HepG2 (cell line): ENCODE data around the gene SPATA7. TPM values are rescaled to one million over a fixed set of nuclear protein-coding genes. Genes with fewer than 3 reads are reported as not detected.

Experiments used
- AKAP8 ChIP-seq: sonication (generic); formaldehyde crosslinking; IDR thresholded peaks from 2 replicates; pipeline ENCODE4 v1.5.1; 2020; ENCODE audit warnings: mild to moderate bottlenecking, missing genetic modification reagents
- BHLHE40 ChIP-seq: IDR thresholded peaks from 2 replicates; pipeline ENCODE4 v1.6.1; 2011; ENCODE audit warnings: low read length, improper control_type of control experiment
- CEBPB ChIP-seq: IDR thresholded peaks from 2 replicates; pipeline ENCODE4 v1.6.1; 2011; ENCODE audit warnings: low read depth, low read length, improper control_type of control experiment, borderline replicate concordance
- CEBPG ChIP-seq: IDR thresholded peaks from 2 replicates; pipeline ENCODE4 v1.6.1; 2016
- DMAP1 ChIP-seq: IDR thresholded peaks from 2 replicates; pipeline ENCODE4 v1.6.1; 2016
- KDM6A ChIP-seq: IDR thresholded peaks from 2 replicates; pipeline ENCODE4 v1.6.1; 2016; ENCODE audit warnings: low read depth
- MZF1 ChIP-seq: sonication (generic); formaldehyde crosslinking; IDR thresholded peaks from 2 replicates; pipeline ENCODE4 v1.8.1; 2023; ENCODE audit warnings: mild to moderate bottlenecking, missing genetic modification reagents, borderline replicate concordance
- PLRG1 ChIP-seq: fragments of 450-650 bp; conservative IDR thresholded peaks from 2 replicates; pipeline ENCODE4 v1.6.1; 2016
- PTBP1 ChIP-seq: fragments of 200-400 bp; formaldehyde crosslinking; IDR thresholded peaks from 2 replicates; pipeline ENCODE4 v1.6.1; 2018; ENCODE audit warnings: low read length, low read depth; ENCODE audit not compliant: poor library complexity, severe bottlenecking
- SMAD1 ChIP-seq: sonication (generic); formaldehyde crosslinking; IDR thresholded peaks from 2 replicates; pipeline ENCODE4 v1.4.0; 2020; ENCODE audit warnings: missing genetic modification reagents, low read depth, mild to moderate bottlenecking, borderline replicate concordance
- SOX6 ChIP-seq, 2 experiments: fragments of 450-650 bp in 1 of 2; sonication (generic) in 1 of 2; formaldehyde crosslinking in 1 of 2; IDR thresholded peaks; 2 replicates each; pipeline versions ENCODE4 v1.4.0 to v1.6.1; 2017 to 2020; ENCODE audit warnings: antibody characterized with exemption in 1 of 2, mild to moderate bottlenecking in 1 of 2, missing genetic modification reagents in 1 of 2
- SRY ChIP-seq: sonication (generic); formaldehyde crosslinking; IDR thresholded peaks from 2 replicates; pipeline ENCODE4 v1.8.0; 2022; ENCODE audit warnings: mild to moderate bottlenecking, missing genetic modification reagents
- ZNF20 ChIP-seq: sonication (generic); formaldehyde crosslinking; IDR thresholded peaks from 2 replicates; pipeline ENCODE4 v1.4.0; 2020; ENCODE audit warnings: mild to moderate bottlenecking, moderate library complexity, missing genetic modification reagents
- ZNF556 ChIP-seq: sonication (generic); formaldehyde crosslinking; IDR thresholded peaks from 2 replicates; pipeline ENCODE4 v1.4.0; 2020; ENCODE audit warnings: mild to moderate bottlenecking, missing genetic modification reagents, borderline replicate concordance
- ZSCAN9 ChIP-seq: IDR thresholded peaks from 2 replicates; pipeline ENCODE4 v1.6.1; 2016; ENCODE audit warnings: borderline replicate concordance
- polyA plus RNA-seq, 8 experiments: library from polyadenylated mRNA; depleted of rRNA in 3 of 8; stranded (reverse) in 7 of 8; unstranded in 1 of 8; fragments of >200 nt; fragmentation: Illumina TruSeq in 4 of 8; extraction: Trizol in 4 of 8; gene quantifications; 2 replicates each; pipeline versions ENCODE4 v1.2.1 to v1.2.3, GENCODE V29; 2011 to 2016; ENCODE audit warnings: low read depth in 4 of 8, missing spikeins in 1 of 8, mixed read lengths in 1 of 8; ENCODE audit not compliant: insufficient read depth in 1 of 8
- total RNA-seq, 5 experiments: library from RNA; depleted of rRNA; stranded (reverse); fragments of >200 nt; fragmentation: Illumina TruSeq; extraction: Trizol; gene quantifications; 2 replicates each; pipeline ENCODE4 v1.2.3, GENCODE V29; 2016; ENCODE audit warnings: low read depth in 1 of 5
- TF ChIP-seq, protein P1 (sequence below): sonication (generic); formaldehyde crosslinking; IDR thresholded peaks from 2 replicates; pipeline ENCODE4 v1.5.1; 2020; ENCODE audit warnings: mild to moderate bottlenecking, missing genetic modification reagents, borderline replicate concordance
- TF ChIP-seq, protein P2 (sequence below): IDR thresholded peaks from 2 replicates; pipeline ENCODE4 v1.6.1; 2012; ENCODE audit warnings: low read length, improper control_type of control experiment
- TF ChIP-seq, protein P3 (sequence below): sonication (generic); formaldehyde crosslinking; IDR thresholded peaks from 2 replicates; pipeline ENCODE4 v1.4.0; 2020; ENCODE audit warnings: missing genetic modification reagents

Gene SPATA7
- total and polyA plus RNA-seq, 2 of the 13 experiments (the other 11 are each of a cell fraction or from before 2014, with no cell fraction given) = 3.6 to 5.5 TPM

DNA sequence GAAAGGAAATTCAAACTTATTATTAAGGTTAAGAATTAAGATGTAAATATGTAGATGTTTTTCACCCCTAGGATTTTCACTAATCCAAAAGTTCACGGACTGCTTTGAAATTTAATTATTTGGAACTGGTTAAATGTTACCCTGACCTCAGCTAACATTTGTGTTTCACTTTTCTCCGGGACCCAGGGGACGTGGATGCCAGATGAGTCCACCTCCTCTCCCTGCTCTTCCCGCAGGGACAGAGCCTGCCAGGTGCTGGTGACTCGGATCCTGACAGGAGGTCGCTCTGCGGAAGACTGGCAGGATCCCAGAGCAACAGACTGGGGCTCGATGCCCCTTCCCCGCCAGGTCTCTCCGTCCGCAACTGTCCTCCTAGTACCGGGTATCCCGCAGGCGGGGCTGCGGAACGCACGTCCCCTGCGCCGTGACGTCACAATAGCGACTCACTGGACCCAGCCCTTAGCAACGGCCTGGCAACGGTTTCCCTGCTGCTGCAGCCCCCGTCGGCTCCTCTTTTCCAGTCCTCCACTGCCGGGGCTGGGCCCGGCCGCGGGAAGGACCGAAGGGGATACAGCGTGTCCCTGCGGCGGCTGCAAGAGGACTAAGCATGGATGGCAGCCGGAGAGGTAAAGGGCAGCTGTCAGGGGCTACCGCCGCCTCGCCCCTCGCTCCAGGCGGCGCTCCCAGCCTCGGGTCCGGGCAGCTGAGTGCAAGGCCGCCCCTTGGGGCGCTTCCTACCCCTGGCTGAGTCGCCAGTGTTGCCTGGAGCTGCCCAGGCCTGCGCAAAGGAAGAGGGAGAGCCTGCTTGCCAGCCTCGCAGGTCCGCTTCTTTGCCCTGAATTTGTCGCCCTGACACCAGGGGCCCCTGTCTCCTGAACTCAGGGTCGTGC lies at the start of gene SPATA7 (continued):
- TF ChIP-seq, protein P1, sequence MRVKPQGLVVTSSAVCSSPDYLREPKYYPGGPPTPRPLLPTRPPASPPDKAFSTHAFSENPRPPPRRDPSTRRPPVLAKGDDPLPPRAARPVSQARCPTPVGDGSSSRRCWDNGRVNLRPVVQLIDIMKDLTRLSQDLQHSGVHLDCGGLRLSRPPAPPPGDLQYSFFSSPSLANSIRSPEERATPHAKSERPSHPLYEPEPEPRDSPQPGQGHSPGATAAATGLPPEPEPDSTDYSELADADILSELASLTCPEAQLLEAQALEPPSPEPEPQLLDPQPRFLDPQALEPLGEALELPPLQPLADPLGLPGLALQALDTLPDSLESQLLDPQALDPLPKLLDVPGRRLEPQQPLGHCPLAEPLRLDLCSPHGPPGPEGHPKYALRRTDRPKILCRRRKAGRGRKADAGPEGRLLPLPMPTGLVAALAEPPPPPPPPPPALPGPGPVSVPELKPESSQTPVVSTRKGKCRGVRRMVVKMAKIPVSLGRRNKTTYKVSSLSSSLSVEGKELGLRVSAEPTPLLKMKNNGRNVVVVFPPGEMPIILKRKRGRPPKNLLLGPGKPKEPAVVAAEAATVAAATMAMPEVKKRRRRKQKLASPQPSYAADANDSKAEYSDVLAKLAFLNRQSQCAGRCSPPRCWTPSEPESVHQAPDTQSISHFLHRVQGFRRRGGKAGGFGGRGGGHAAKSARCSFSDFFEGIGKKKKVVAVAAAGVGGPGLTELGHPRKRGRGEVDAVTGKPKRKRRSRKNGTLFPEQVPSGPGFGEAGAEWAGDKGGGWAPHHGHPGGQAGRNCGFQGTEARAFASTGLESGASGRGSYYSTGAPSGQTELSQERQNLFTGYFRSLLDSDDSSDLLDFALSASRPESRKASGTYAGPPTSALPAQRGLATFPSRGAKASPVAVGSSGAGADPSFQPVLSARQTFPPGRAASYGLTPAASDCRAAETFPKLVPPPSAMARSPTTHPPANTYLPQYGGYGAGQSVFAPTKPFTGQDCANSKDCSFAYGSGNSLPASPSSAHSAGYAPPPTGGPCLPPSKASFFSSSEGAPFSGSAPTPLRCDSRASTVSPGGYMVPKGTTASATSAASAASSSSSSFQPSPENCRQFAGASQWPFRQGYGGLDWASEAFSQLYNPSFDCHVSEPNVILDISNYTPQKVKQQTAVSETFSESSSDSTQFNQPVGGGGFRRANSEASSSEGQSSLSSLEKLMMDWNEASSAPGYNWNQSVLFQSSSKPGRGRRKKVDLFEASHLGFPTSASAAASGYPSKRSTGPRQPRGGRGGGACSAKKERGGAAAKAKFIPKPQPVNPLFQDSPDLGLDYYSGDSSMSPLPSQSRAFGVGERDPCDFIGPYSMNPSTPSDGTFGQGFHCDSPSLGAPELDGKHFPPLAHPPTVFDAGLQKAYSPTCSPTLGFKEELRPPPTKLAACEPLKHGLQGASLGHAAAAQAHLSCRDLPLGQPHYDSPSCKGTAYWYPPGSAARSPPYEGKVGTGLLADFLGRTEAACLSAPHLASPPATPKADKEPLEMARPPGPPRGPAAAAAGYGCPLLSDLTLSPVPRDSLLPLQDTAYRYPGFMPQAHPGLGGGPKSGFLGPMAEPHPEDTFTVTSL (CRISPR knock-in tag) = no peak
- no peak for TF ChIP-seq BHLHE40
- no peak for TF ChIP-seq SMAD1 (CRISPR knock-in tag)
- TF ChIP-seq CEBPB = no peak
- TF ChIP-seq PTBP1 = no peak
- peak; percentile 33; the same call in 1 of the 2 replicates for TF ChIP-seq DMAP1 (CRISPR knock-in tag)
- no peak for TF ChIP-seq KDM6A (CRISPR knock-in tag)
- TF ChIP-seq, protein P2, sequence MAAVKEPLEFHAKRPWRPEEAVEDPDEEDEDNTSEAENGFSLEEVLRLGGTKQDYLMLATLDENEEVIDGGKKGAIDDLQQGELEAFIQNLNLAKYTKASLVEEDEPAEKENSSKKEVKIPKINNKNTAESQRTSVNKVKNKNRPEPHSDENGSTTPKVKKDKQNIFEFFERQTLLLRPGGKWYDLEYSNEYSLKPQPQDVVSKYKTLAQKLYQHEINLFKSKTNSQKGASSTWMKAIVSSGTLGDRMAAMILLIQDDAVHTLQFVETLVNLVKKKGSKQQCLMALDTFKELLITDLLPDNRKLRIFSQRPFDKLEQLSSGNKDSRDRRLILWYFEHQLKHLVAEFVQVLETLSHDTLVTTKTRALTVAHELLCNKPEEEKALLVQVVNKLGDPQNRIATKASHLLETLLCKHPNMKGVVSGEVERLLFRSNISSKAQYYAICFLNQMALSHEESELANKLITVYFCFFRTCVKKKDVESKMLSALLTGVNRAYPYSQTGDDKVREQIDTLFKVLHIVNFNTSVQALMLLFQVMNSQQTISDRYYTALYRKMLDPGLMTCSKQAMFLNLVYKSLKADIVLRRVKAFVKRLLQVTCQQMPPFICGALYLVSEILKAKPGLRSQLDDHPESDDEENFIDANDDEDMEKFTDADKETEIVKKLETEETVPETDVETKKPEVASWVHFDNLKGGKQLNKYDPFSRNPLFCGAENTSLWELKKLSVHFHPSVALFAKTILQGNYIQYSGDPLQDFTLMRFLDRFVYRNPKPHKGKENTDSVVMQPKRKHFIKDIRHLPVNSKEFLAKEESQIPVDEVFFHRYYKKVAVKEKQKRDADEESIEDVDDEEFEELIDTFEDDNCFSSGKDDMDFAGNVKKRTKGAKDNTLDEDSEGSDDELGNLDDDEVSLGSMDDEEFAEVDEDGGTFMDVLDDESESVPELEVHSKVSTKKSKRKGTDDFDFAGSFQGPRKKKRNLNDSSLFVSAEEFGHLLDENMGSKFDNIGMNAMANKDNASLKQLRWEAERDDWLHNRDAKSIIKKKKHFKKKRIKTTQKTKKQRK = no peak
- peak; percentile 46; the same call in 1 of the 2 replicates for TF ChIP-seq ZSCAN9 (CRISPR knock-in tag)
- no peak for TF ChIP-seq SOX6 (IDR thresholded peaks at IDR 0.05)
- TF ChIP-seq SOX6 (CRISPR knock-in tag; IDR thresholded peaks at IDR 0.05) = peak; percentile 47; the same call in 1 of the 2 replicates
- TF ChIP-seq SRY (CRISPR knock-in tag) = peak; percentile 76
- no peak for TF ChIP-seq MZF1 (CRISPR knock-in tag)
- TF ChIP-seq, protein P3, sequence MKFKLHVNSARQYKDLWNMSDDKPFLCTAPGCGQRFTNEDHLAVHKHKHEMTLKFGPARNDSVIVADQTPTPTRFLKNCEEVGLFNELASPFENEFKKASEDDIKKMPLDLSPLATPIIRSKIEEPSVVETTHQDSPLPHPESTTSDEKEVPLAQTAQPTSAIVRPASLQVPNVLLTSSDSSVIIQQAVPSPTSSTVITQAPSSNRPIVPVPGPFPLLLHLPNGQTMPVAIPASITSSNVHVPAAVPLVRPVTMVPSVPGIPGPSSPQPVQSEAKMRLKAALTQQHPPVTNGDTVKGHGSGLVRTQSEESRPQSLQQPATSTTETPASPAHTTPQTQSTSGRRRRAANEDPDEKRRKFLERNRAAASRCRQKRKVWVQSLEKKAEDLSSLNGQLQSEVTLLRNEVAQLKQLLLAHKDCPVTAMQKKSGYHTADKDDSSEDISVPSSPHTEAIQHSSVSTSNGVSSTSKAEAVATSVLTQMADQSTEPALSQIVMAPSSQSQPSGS (CRISPR knock-in tag) = peak; percentile 70; the same call in 1 of the 2 replicates
- TF ChIP-seq ZNF20 (CRISPR knock-in tag) = no peak
- TF ChIP-seq PLRG1 = no peak
- TF ChIP-seq CEBPG (CRISPR knock-in tag) = 0 out of 2 replicates have a peak, but pooled peaks have one; percentile 8
- 0 out of 2 replicates have a peak, but pooled peaks have one; percentile 21 for TF ChIP-seq ZNF556 (CRISPR knock-in tag)
- TF ChIP-seq AKAP8 = no peak
